UCSD-AML1 (cell line): ENCODE results near the gene HPSE2.
"Not testable (repeated sequence)": the region's sequence is repeated elsewhere in the genome, so short reads cannot be mapped to it uniquely, and the experiment has no call there.

Source experiments
- DNase-seq: peaks from one replicate; lab custom pipeline; 2025; ENCODE audit not compliant: unreplicated experiment; lab: John Stamatoyannopoulos, UW

The HPSE2 gene

GRCh38 chr10:99008054-99008453 lies 227.6 kb downstream of the HPSE2 start:
- DNase-seq, result no peak

GRCh38 chr10:99007457-99007856 lies 228.2 kb downstream of the HPSE2 start:
- DNase-seq, result no peak

- no peak for DNase-seq
Observed at GRCh38 chr10:99005254-99005653, 230.4 kb downstream of the HPSE2 start.

- DNase-seq, result no peak
Observed at GRCh38 chr10:99004738-99005137, 230.9 kb downstream of the HPSE2 start.

- DNase-seq, result no peak
Observed at GRCh38 chr10:99002392-99002791, 233.3 kb downstream of the HPSE2 start.

GRCh38 chr10:98997596-98997995 lies 238.1 kb downstream of the HPSE2 start:
- no peak for DNase-seq

- no peak for DNase-seq
Observed at GRCh38 chr10:98994030-98994429, 241.6 kb downstream of the HPSE2 start.

- not testable (repeated sequence) for DNase-seq
Observed at GRCh38 chr10:98983751-98984150, 251.9 kb downstream of the HPSE2 start.

- DNase-seq, result no peak
Observed at GRCh38 chr10:98980353-98980752, 255.3 kb downstream of the HPSE2 start.

GRCh38 chr10:98971464-98971863 lies 264.2 kb downstream of the HPSE2 start:
- no peak for DNase-seq

GRCh38 chr10:98967601-98968000 lies 268.1 kb downstream of the HPSE2 start:
- no peak for DNase-seq

- no peak for DNase-seq
Observed at GRCh38 chr10:98963608-98964007, 272.0 kb downstream of the HPSE2 start.

- DNase-seq, result no peak
Observed at GRCh38 chr10:98959379-98959778, 276.3 kb downstream of the HPSE2 start.

GRCh38 chr10:98957801-98958200 lies 277.9 kb downstream of the HPSE2 start:
- no peak for DNase-seq

- DNase-seq, result no peak
Observed at GRCh38 chr10:98956576-98957260, 278.9 kb downstream of the HPSE2 start.

GRCh38 chr10:98953251-98953650 lies 282.4 kb downstream of the HPSE2 start:
- DNase-seq, result no peak

- DNase-seq, result no peak
Observed at GRCh38 chr10:98951269-98952000, 284.2 kb downstream of the HPSE2 start.

- DNase-seq, result no peak
Observed at GRCh38 chr10:98950106-98950505, 285.5 kb downstream of the HPSE2 start.

GRCh38 chr10:98949306-98949705 lies 286.3 kb downstream of the HPSE2 start:
- DNase-seq, result no peak

GRCh38 chr10:98943681-98944080 lies 292.0 kb downstream of the HPSE2 start:
- no peak for DNase-seq

- DNase-seq, result no peak
Observed at GRCh38 chr10:98929709-98930108, 305.9 kb downstream of the HPSE2 start.

GRCh38 chr10:98925651-98926050 lies 310.0 kb downstream of the HPSE2 start:
- DNase-seq, result no peak

- no peak for DNase-seq
Observed at GRCh38 chr10:98924526-98924925, 311.1 kb downstream of the HPSE2 start.
